Ishikawa (cell line): ENCODE results near the gene RNF169.

Experiments
- CEBPB ChIP-seq: IDR thresholded peaks from 2 replicates; pipeline ENCODE4 v1.6.1; 2012
- EGR1 ChIP-seq: IDR thresholded peaks from 2 replicates; pipeline ENCODE4 v1.6.1; 2012
- EP300 ChIP-seq: IDR thresholded peaks from 2 replicates; pipeline ENCODE4 v1.6.1; 2012; ENCODE audit warnings: borderline replicate concordance
- FOXM1 ChIP-seq: IDR thresholded peaks from 2 replicates; pipeline ENCODE4 v1.6.1; 2012; ENCODE audit warnings: low read depth, borderline replicate concordance
- MAX ChIP-seq: IDR thresholded peaks from 2 replicates; pipeline ENCODE4 v1.6.1; 2012
- RAD21 ChIP-seq: IDR thresholded peaks from 2 replicates; pipeline ENCODE4 v1.6.1; 2012; ENCODE audit warnings: low read depth
- TAF1 ChIP-seq: IDR thresholded peaks from 2 replicates; pipeline ENCODE4 v1.6.1; 2012; ENCODE audit warnings: low read depth, mild to moderate bottlenecking
- TCF12 ChIP-seq: IDR thresholded peaks from 2 replicates; pipeline ENCODE4 v1.6.1; 2012; ENCODE audit warnings: low read depth
- TEAD4 ChIP-seq: IDR thresholded peaks from 2 replicates; pipeline ENCODE4 v1.6.1; 2012
- USF1 ChIP-seq: IDR thresholded peaks from 2 replicates; pipeline ENCODE4 v1.6.1; 2012
- YY1 ChIP-seq: IDR thresholded peaks from 2 replicates; pipeline ENCODE4 v1.6.1; 2012; ENCODE audit warnings: low read depth
- ZBTB7A ChIP-seq: IDR thresholded peaks from 2 replicates; pipeline ENCODE4 v1.6.1; 2012; ENCODE audit warnings: low read depth
- TF ChIP-seq, protein P1 (sequence below): IDR thresholded peaks from 2 replicates; pipeline ENCODE4 v1.6.1; 2012; ENCODE audit warnings: low read depth, mild to moderate bottlenecking

GRCh38 chr11:74871037-74871436, 122.4 kb downstream of the RNF169 start:
- TF ChIP-seq MAX (no peak), YY1 (no peak), FOXM1 (no peak), TCF12 (no peak), USF1 (no peak), EP300 (no peak), TAF1 (no peak), EGR1 (no peak), RAD21 (no peak), TEAD4 (no peak), CEBPB (no peak), ZBTB7A (no peak)
- TF ChIP-seq, protein P1, sequence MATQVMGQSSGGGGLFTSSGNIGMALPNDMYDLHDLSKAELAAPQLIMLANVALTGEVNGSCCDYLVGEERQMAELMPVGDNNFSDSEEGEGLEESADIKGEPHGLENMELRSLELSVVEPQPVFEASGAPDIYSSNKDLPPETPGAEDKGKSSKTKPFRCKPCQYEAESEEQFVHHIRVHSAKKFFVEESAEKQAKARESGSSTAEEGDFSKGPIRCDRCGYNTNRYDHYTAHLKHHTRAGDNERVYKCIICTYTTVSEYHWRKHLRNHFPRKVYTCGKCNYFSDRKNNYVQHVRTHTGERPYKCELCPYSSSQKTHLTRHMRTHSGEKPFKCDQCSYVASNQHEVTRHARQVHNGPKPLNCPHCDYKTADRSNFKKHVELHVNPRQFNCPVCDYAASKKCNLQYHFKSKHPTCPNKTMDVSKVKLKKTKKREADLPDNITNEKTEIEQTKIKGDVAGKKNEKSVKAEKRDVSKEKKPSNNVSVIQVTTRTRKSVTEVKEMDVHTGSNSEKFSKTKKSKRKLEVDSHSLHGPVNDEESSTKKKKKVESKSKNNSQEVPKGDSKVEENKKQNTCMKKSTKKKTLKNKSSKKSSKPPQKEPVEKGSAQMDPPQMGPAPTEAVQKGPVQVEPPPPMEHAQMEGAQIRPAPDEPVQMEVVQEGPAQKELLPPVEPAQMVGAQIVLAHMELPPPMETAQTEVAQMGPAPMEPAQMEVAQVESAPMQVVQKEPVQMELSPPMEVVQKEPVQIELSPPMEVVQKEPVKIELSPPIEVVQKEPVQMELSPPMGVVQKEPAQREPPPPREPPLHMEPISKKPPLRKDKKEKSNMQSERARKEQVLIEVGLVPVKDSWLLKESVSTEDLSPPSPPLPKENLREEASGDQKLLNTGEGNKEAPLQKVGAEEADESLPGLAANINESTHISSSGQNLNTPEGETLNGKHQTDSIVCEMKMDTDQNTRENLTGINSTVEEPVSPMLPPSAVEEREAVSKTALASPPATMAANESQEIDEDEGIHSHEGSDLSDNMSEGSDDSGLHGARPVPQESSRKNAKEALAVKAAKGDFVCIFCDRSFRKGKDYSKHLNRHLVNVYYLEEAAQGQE = no peak
